PFSK-1 (cell line): ENCODE data around the gene FOXP3.

Source experiments
- FOXP2 ChIP-seq: optimal IDR thresholded peaks from 2 replicates; pipeline ENCODE3; 2011; ENCODE audit warnings: borderline replicate concordance, control low read depth, inconsistent platforms; ENCODE audit not compliant: insufficient read depth; ENCODE audit errors: extremely low read length, extremely low read depth
- POLR2AphosphoS5 ChIP-seq: IDR thresholded peaks from 2 replicates; pipeline ENCODE4 v1.6.1; 2012; ENCODE audit warnings: low read depth, mild to moderate bottlenecking, control low read depth, low read length, moderate library complexity
- REST ChIP-seq, 2 experiments: IDR thresholded peaks; 2 replicates each; pipeline versions ENCODE4 v1.6.1 to v1.8.0; 2011 to 2012; ENCODE audit warnings: low read depth in 2 of 2, low read length in 2 of 2, control low read depth in 1 of 2, inconsistent platforms in 1 of 2, mild to moderate bottlenecking in 1 of 2, moderate library complexity in 1 of 2; ENCODE audit not compliant: insufficient read depth in 1 of 2
- SIN3A ChIP-seq: IDR thresholded peaks from 2 replicates; pipeline ENCODE4 v1.6.1; 2012; ENCODE audit warnings: mild to moderate bottlenecking, low read length, moderate library complexity, borderline replicate concordance; ENCODE audit not compliant: insufficient read depth
- TAF1 ChIP-seq: IDR thresholded peaks from 2 replicates; pipeline ENCODE4 v1.6.1; 2012; ENCODE audit warnings: low read length, control low read depth, borderline replicate concordance; ENCODE audit not compliant: insufficient read depth

The FOXP3 gene

GRCh38 chrX:49243166-49243565 lies 21.3 kb downstream of the FOXP3 start:
- no peak for TF ChIP-seq SIN3A
- TF ChIP-seq REST (IDR thresholded peaks at IDR 0.05; ENCODE audit: insufficient read depth in 1 of 2, low read depth in 2 of 2, low read length in 2 of 2): no peak
- no peak for TF ChIP-seq TAF1

DNA sequence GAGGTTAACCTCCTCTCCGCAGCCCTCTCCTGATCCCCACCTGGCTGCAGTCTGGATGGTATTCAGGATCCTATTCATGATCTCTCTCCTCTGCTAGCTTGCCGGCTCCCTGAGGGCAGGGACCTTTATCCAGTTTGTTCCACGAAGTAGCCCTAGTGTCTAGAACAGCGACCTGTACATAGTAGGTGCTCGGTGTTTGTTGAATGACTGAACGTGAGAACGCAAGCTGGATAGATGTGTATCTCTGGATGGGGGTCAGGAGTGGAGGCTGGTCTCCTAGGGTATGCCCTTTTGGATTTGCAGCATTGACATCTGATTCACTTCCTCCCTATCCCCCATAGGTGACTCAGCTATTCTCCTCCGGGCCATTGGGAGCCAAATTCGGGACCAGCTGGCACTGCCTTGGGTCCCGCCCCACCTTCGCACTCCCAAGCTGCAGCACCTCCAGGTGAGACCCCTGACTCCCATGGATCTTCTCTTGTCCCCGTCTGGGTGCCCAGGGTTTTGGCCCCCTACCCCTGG lies 21.9 kb downstream of the FOXP3 start:
- no peak for TF ChIP-seq SIN3A
- no peak for TF ChIP-seq TAF1
- TF ChIP-seq POLR2AphosphoS5: no peak
- TF ChIP-seq FOXP2: no peak
- TF ChIP-seq REST (IDR thresholded peaks at IDR 0.05; ENCODE audit: insufficient read depth in 1 of 2, low read depth in 2 of 2, low read length in 2 of 2): no peak

DNA sequence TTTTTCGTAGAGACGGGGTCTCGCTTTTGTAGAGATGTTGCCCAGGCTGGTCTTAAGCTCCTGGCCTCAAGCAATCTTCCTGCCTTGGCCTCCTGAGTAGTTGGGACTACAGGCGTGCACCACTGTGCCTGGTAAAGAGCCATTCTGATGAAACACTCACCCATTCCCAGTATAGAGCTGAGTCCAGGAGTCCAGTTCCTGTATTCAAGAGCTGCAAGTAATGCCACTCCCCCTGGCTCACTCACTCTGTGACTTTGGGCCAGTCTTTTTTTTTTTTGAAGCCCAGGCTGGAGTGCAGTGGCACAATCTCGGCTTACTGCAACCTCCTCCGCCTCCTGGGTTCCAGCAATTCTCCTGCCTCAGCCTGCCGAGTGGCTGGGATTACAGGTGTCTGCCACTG lies 25.8 kb downstream of the FOXP3 start:
- no peak for TF ChIP-seq POLR2AphosphoS5
- TF ChIP-seq REST (IDR thresholded peaks at IDR 0.05; ENCODE audit: insufficient read depth in 1 of 2, low read depth in 2 of 2, low read length in 2 of 2): no peak
- TF ChIP-seq SIN3A: no peak
- no peak for TF ChIP-seq TAF1
- TF ChIP-seq FOXP2: no peak

GRCh38 chrX:49237060-49237459 lies 27.4 kb downstream of the FOXP3 start:
- TF ChIP-seq REST (IDR thresholded peaks at IDR 0.05; ENCODE audit: insufficient read depth in 1 of 2, low read depth in 2 of 2, low read length in 2 of 2) (no peak), FOXP2 (no peak), SIN3A (no peak), POLR2AphosphoS5 (no peak), TAF1 (no peak)
